Peyer's patch (tissue), 4 donors: Measurements from ENCODE around the gene POU2F2.
"Not testable (repeated sequence)": the region's sequence is repeated elsewhere in the genome, so short reads cannot be mapped to it uniquely, and the experiment has no call there.

ENCODE experiments used
- CTCF ChIP-seq, 6 experiments: fragments of 450-650 bp in 4 of 6; fragments of 200-600 bp in 2 of 6; sonication (generic) in 1 of 6; IDR thresholded peaks; one replicate each; pipeline ENCODE4 v1.5.1; 2017 to 2019; ENCODE audit warnings: antibody characterized with exemption in 6 of 6, mild to moderate bottlenecking in 3 of 6, moderate library complexity in 1 of 6
- POLR2A ChIP-seq, 2 donors: fragments of 450-650 bp; IDR thresholded peaks; one replicate each; pipeline ENCODE4 v1.5.1; 2017; ENCODE audit warnings: antibody characterized with exemption in 2 of 2, mild to moderate bottlenecking in 2 of 2, moderate library complexity in 2 of 2

- TF ChIP-seq POLR2A, CTCF (IDR thresholded peaks at IDR 0.05): not testable (repeated sequence)
Measured at GRCh38 chr19:42040491-42040890, 91.8 kb downstream of the POU2F2 start.
